Hematopoietic multipotent progenitor cell treated with erythropoietin and hydrocortisone succinate and interleukin-3 and kit ligand, for 17 days (in vitro differentiated cells): ENCODE measurements around the gene DENND4C.
A peak's percentile ranks its signal among the peaks of the same experiment; 100 is the strongest.
"Not testable (repeated sequence)": the region's sequence is repeated elsewhere in the genome, so short reads cannot be mapped to it uniquely, and the experiment has no call there.

ENCODE experiments used
- DNase-seq: peaks from one replicate; pipeline ENCODE4 v3.0.0-alpha.2; 2015; ENCODE audit warnings: low spot score

Gene DENND4C

GRCh38 chr9:19224563-19224962, 5.9 kb upstream of the DENND4C start:
- no peak for DNase-seq

GRCh38 chr9:19229595-19230354, 718 bp upstream of the DENND4C start:
- DNase-seq = peak; percentile 33

- peak; percentile 27 for DNase-seq
Measured at GRCh38 chr9:19231126-19231903, 822 bp downstream of the DENND4C start.

- DNase-seq = peak; percentile 31
Measured at GRCh38 chr9:19231904-19232822, 1.7 kb downstream of the DENND4C start.

GRCh38 chr9:19232823-19233194, 2.3 kb downstream of the DENND4C start:
- peak; percentile 34 for DNase-seq

GRCh38 chr9:19233344-19233743, 2.9 kb downstream of the DENND4C start:
- DNase-seq = no peak

- no peak for DNase-seq
Measured at GRCh38 chr9:19239955-19240354, 9.5 kb downstream of the DENND4C start.

- no peak for DNase-seq
Measured at GRCh38 chr9:19241728-19242127, 11.2 kb downstream of the DENND4C start.

GRCh38 chr9:19243366-19244033, 13.0 kb downstream of the DENND4C start:
- DNase-seq = no peak

GRCh38 chr9:19246891-19247290, 16.4 kb downstream of the DENND4C start:
- DNase-seq = no peak

GRCh38 chr9:19247420-19247819, 16.9 kb downstream of the DENND4C start:
- DNase-seq = no peak

- DNase-seq = not testable (repeated sequence)
Measured at GRCh38 chr9:19250346-19250745, 19.9 kb downstream of the DENND4C start.

GRCh38 chr9:19251203-19251602, 20.7 kb downstream of the DENND4C start:
- DNase-seq = not testable (repeated sequence)

GRCh38 chr9:19251622-19252021, 21.1 kb downstream of the DENND4C start:
- not testable (repeated sequence) for DNase-seq

GRCh38 chr9:19252174-19252884, 21.8 kb downstream of the DENND4C start:
- DNase-seq = no peak

GRCh38 chr9:19252885-19253219, 22.4 kb downstream of the DENND4C start:
- no peak for DNase-seq

GRCh38 chr9:19255112-19255511, 24.6 kb downstream of the DENND4C start:
- no peak for DNase-seq

GRCh38 chr9:19255821-19256220, 25.3 kb downstream of the DENND4C start:
- DNase-seq = no peak

- not testable (repeated sequence) for DNase-seq
Measured at GRCh38 chr9:19259665-19260255, 29.3 kb downstream of the DENND4C start.

GRCh38 chr9:19265602-19266001, 35.1 kb downstream of the DENND4C start:
- DNase-seq = not testable (repeated sequence)
